ENCODE results near the gene CTNND1. TPM values are rescaled to one million over a fixed set of nuclear protein-coding genes. Genes with fewer than 3 reads are reported as not detected.
A peak's percentile ranks its signal among the peaks of the same experiment; 100 is the strongest.
"Not testable (repeated sequence)": the region's sequence is repeated elsewhere in the genome, so short reads cannot be mapped to it uniquely, and the experiment has no call there.

Gene CTNND1, protein sequence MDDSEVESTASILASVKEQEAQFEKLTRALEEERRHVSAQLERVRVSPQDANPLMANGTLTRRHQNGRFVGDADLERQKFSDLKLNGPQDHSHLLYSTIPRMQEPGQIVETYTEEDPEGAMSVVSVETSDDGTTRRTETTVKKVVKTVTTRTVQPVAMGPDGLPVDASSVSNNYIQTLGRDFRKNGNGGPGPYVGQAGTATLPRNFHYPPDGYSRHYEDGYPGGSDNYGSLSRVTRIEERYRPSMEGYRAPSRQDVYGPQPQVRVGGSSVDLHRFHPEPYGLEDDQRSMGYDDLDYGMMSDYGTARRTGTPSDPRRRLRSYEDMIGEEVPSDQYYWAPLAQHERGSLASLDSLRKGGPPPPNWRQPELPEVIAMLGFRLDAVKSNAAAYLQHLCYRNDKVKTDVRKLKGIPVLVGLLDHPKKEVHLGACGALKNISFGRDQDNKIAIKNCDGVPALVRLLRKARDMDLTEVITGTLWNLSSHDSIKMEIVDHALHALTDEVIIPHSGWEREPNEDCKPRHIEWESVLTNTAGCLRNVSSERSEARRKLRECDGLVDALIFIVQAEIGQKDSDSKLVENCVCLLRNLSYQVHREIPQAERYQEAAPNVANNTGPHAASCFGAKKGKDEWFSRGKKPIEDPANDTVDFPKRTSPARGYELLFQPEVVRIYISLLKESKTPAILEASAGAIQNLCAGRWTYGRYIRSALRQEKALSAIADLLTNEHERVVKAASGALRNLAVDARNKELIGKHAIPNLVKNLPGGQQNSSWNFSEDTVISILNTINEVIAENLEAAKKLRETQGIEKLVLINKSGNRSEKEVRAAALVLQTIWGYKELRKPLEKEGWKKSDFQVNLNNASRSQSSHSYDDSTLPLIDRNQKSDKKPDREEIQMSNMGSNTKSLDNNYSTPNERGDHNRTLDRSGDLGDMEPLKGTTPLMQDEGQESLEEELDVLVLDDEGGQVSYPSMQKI
- total RNA-seq = 10 to 100 TPM in 1 of 2 experiments, 1 to 10 TPM in 1; 9.3 to 11.2 TPM

GRCh38 chr11:57761301-57762234, at the start of gene CTNND1:
TSS of gene CTNND1 (plus strand) at chr11:57761802. CDS start at chr11:57791479, 29,677 bp downstream.
- Mint-ChIP-seq H3K27ac (peak within 1 kb of the TSS; percentile 14), H3K9me3 (no peaks in the 10 kb centered on the region), H3K4me1 (peaks cover 28% of the 10 kb centered on the region), H3K27me3 (no peaks in the 10 kb centered on the region), H3K36me3 (peaks cover 8% of the 10 kb centered on the region), H3K4me3 (peak within 1 kb of the TSS; percentile 39)
- POLR2A ChIA-PET = no interaction called here
- DNase-seq = no peak
- no peak for ATAC-seq (ENCODE audit: low read depth)

- ATAC-seq (ENCODE audit: low read depth) (peak; percentile 96), DNase-seq (peak; percentile 86)
- H3K4me3 Mint-ChIP-seq = peak within 1 kb of the TSS; percentile 97
- POLR2A ChIA-PET = interaction anchor here (0.6 to 2.9 kb wide), 9 partner anchors 9 to 223 kb away, joined by 3 to 17 read pairs (median 5); partner anchors contain the start of gene SELENOH
- H3K27me3 Mint-ChIP-seq = no peaks in the 10 kb centered on the region
- peak within 1 kb of the TSS; percentile 93 for H3K27ac Mint-ChIP-seq
- H3K36me3 Mint-ChIP-seq = peaks cover 7% of the 10 kb centered on the region
- H3K9me3 Mint-ChIP-seq = no peaks in the 10 kb centered on the region
- peaks cover 36% of the 10 kb centered on the region for H3K4me1 Mint-ChIP-seq
Observed at GRCh38 chr11:57712256-57713150, 49.1 kb upstream of the CTNND1 start, which contains the start of gene TMX2. TSS of gene TMX2 (plus strand) at chr11:57712593. CDS start at chr11:57712619, 26 bp downstream.

GRCh38 chr11:57713835-57714234, 47.8 kb upstream of the CTNND1 start:
- ATAC-seq (ENCODE audit: low read depth) = no peak
- no peaks in the 10 kb centered on the region for H3K27me3 Mint-ChIP-seq
- H3K4me1 Mint-ChIP-seq = peaks cover 28% of the 10 kb centered on the region
- no peaks in the 10 kb centered on the region for H3K9me3 Mint-ChIP-seq
- POLR2A ChIA-PET = interaction anchor here (1.0 kb wide), 2 partner anchors 18 to 28 kb away, joined by 6 read pairs; partner anchors contain the start of gene SELENOH
- no peak for DNase-seq
- peak overlapping the region; percentile 93 for H3K27ac Mint-ChIP-seq
- peaks cover 8% of the 10 kb centered on the region for H3K36me3 Mint-ChIP-seq
- H3K4me3 Mint-ChIP-seq = peak overlapping the region; percentile 97

GRCh38 chr11:57716726-57717125, 44.9 kb upstream of the CTNND1 start:
- H3K27ac Mint-ChIP-seq; H3K27me3 Mint-ChIP-seq; ATAC-seq (ENCODE audit: low read depth); H3K9me3 Mint-ChIP-seq; H3K4me3 Mint-ChIP-seq; DNase-seq; POLR2A ChIA-PET: not testable (repeated sequence)
- Mint-ChIP-seq H3K36me3 (peaks cover 10% of the 10 kb centered on the region), H3K4me1 (peaks cover 12% of the 10 kb centered on the region)

DNA sequence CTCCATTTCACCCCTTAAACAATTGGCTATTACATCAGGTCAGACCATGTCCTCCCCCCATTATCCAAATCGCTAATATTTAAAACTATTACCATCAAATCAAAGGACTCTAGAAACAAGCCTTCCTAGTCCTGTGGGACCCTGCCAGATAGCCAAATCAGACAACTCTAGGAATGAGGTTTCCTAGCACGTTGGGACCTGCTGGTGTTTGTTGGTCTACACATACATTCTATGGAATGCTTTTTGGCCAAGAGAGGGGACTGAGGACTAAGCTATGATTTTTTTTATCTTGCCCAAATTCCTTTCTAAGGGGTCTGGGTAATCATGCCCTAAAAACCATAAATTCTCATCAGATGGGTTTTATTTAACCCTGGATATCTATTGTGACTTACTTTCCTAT, 34.4 kb upstream of the CTNND1 start:
- no peaks in the 10 kb centered on the region for H3K27me3 Mint-ChIP-seq
- H3K9me3 Mint-ChIP-seq = no peaks in the 10 kb centered on the region
- H3K27ac Mint-ChIP-seq = no peak overlapping the region
- ATAC-seq (ENCODE audit: low read depth) = no peak
- peaks cover 4% of the 10 kb centered on the region for H3K36me3 Mint-ChIP-seq
- no peak for DNase-seq
- POLR2A ChIA-PET = no interaction called here
- no peak overlapping the region for H3K4me3 Mint-ChIP-seq
- peaks cover 5% of the 10 kb centered on the region for H3K4me1 Mint-ChIP-seq

- POLR2A ChIA-PET = no interaction called here
Observed at GRCh38 chr11:57728829-57729228, 32.8 kb upstream of the CTNND1 start.

DNA sequence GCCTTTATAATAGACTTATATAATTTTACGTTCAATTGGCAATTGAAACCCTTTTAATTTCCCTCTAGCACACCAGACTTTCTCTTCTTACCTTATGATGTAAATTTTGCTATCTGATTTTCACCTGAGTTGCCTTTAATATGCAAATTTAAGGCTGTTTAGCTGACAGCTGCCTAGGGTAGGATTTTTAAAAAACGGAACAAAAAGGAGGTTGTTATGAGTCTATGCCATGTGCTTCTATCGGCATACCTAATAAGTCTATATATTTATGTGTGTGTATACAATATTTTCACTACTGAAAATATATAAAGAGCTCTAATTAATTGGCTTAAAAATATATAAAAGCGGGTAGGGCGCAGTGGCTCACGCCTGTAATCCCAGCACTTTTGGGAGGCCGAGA, 32.1 kb upstream of the CTNND1 start:
- Mint-ChIP-seq H3K4me1 (peaks cover 5% of the 10 kb centered on the region), H3K27me3 (no peaks in the 10 kb centered on the region), H3K36me3 (peaks cover 6% of the 10 kb centered on the region), H3K4me3 (no peak overlapping the region), H3K27ac (no peak overlapping the region), H3K9me3 (no peaks in the 10 kb centered on the region)
- POLR2A ChIA-PET = no interaction called here
- ATAC-seq (ENCODE audit: low read depth) (no peak), DNase-seq (no peak)

More at GRCh38 chr11:57728829-57729228, 32.8 kb upstream of the CTNND1 start:
- Mint-ChIP-seq H3K36me3 (peaks cover 4% of the 10 kb centered on the region), H3K4me1 (peaks cover 5% of the 10 kb centered on the region), H3K27ac (no peak overlapping the region), H3K9me3 (no peaks in the 10 kb centered on the region), H3K4me3 (no peak overlapping the region), H3K27me3 (no peaks in the 10 kb centered on the region)
- no peak for ATAC-seq (ENCODE audit: low read depth)
- no peak for DNase-seq

GRCh38 chr11:57732661-57733060, 28.9 kb upstream of the CTNND1 start:
- Mint-ChIP-seq H3K4me3 (no peak overlapping the region), H3K27me3 (no peaks in the 10 kb centered on the region), H3K36me3 (peaks cover 6% of the 10 kb centered on the region), H3K4me1 (peaks cover 14% of the 10 kb centered on the region), H3K27ac (no peak overlapping the region), H3K9me3 (no peaks in the 10 kb centered on the region)
- DNase-seq = no peak
- POLR2A ChIA-PET = interaction anchor here (1.1 kb wide), 1 partner anchor 13 kb away, joined by 3 read pairs; no protein-coding TSS in a partner anchor
- no peak for ATAC-seq (ENCODE audit: low read depth)

- POLR2A ChIA-PET = interaction anchor here (0.6 to 1.2 kb wide), 4 partner anchors 11 to 202 kb away, joined by 3 to 6 read pairs (median 4); no protein-coding TSS in a partner anchor
- Mint-ChIP-seq H3K36me3 (peaks cover 12% of the 10 kb centered on the region), H3K4me3 (no peak overlapping the region)
Observed at GRCh38 chr11:57735619-57736298, 25.8 kb upstream of the CTNND1 start.

GRCh38 chr11:57741132-57742086, 20.2 kb upstream of the CTNND1 start, which contains the start of gene SELENOH:
TSS of gene SELENOH (plus strand) at chr11:57741491. CDS start at chr11:57741596, 105 bp downstream.
- peak; percentile 90 for ATAC-seq (ENCODE audit: low read depth)
- peak; percentile 92 for DNase-seq
- Mint-ChIP-seq H3K4me3 (peak within 1 kb of the TSS; percentile 100), H3K36me3 (peaks cover 35% of the 10 kb centered on the region), H3K4me1 (peaks cover 31% of the 10 kb centered on the region), H3K27ac (peak within 1 kb of the TSS; percentile 100), H3K9me3 (no peaks in the 10 kb centered on the region), H3K27me3 (no peaks in the 10 kb centered on the region)
- POLR2A ChIA-PET = interaction anchor here (0.7 to 2.5 kb wide), 25 partner anchors 10 to 837 kb away, joined by 3 to 36 read pairs (median 4); partner anchors contain the start of genes BTBD18, MED19, SLC43A1 and TIMM10

More at GRCh38 chr11:57735619-57736298, 25.8 kb upstream of the CTNND1 start:
- DNase-seq (no peak), ATAC-seq (ENCODE audit: low read depth) (no peak)
- Mint-ChIP-seq H3K9me3 (no peaks in the 10 kb centered on the region), H3K27ac (peak overlapping the region; percentile 74), H3K4me1 (peaks cover 14% of the 10 kb centered on the region), H3K27me3 (no peaks in the 10 kb centered on the region)
